ENCODE measurements around the gene RNF167. TPM values are rescaled to one million over a fixed set of nuclear protein-coding genes. Genes with fewer than 3 reads are reported as not detected.
"Not testable (repeated sequence)": the region's sequence is repeated elsewhere in the genome, so short reads cannot be mapped to it uniquely, and the experiment has no call there.

The RNF167 gene
- polyA plus RNA-seq, 1 donor, result 72.7 TPM

DNA sequence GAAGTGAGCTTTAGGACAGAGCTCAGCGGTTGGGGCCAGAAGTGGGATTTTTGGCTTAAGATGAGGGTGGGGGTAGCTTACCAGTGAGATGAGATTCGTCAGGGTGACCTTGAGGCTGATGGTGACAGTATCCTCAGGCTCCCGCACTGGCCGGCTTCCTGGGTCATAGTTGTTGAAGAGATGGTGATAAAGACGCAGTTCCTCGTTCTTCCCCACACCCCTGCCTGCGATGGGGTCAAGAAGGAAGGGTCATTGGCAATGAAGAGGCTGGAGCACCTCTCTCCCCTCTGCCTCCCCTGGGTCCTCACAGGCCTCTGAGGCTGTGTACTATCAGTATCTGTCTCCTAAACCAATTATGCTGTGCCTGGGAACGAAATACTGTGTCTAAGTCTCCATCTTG, 37.5 kb upstream of the RNF167 start:
- no peak for DNase-seq (ENCODE audit: low read depth)

DNA sequence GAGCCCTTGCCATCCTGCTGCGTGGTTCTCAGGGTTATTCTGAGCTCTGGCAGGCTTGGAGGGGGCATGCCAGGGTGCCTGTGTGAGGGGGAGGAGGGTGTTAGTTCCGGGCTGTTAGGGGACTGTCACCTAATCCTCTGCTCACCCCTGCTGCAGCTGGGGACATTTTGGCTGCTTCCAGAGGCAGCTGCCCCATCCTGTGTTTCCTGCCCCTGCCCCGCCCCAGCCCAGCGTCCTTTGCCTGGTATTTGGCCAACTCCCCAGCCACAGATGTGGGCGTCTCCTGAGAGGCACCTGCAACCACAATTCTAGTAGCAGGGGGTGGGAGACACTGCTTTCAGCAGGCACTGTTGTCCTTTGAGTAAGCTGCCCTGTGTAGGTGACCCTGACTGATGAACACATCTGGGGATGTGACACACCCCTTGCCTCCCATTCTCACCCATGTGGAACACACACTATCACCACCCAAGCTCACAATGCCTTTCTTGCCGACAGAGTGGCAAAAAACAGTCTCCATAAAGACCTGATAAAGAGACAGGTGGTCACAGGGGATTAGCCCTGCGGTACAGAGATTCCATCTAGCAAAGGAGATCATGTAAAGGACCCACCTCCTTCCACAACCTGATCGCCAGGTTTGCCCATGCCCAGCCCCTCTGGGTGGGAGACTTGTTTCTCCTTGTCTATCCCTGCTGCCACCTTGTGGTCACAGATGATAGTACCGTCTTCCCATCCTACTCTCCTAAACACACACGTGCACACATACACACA, 36.8 kb upstream of the RNF167 start, which contains the start of gene CHRNE:
TSS of gene CHRNE (minus strand) at position 48 of the 768 bp plus-strand sequence. CDS start at position 13, 35 bp downstream.
- DNase-seq (ENCODE audit: low read depth), result peak; percentile 62

DNA sequence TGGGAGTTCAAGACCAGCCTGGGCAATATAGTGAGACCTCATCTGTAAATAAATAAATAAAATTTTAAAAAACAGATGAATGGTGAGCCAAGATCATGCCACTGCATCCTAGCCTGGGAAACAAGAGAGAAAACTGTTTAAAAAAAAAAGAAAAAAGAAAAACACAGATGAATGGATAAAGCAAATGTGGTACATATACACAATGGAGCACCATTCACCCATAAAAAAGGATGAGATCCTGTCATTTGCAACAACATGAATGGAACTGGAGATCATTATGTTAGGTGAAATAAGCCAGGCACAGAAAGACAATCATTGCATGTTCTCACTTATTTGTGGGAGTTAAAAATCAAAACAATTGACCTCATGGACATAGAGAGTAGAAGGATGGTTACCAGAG, 33.4 kb upstream of the RNF167 start:
- not testable (repeated sequence) for DNase-seq (ENCODE audit: low read depth)

DNA sequence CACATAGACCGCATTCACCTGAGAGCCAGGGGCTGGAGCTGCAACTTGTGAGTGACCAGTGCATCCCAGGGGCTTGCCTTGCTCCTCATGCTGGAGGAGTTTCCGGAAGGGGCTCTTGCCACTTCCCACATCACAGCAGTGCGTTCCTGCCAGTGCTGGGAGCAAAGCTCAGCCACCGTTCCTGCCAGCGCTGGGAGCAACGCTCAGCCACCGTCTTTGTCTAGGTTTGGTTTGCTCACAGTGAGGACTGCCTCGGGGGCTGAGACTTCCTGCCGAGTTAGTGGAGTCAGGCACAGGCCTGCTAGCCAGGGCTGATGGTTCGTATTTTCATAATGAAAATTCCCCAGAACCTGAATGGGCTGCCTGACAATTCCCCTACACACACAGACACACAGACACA, 31.8 kb upstream of the RNF167 start:
- no peak for DNase-seq (ENCODE audit: low read depth)

DNA sequence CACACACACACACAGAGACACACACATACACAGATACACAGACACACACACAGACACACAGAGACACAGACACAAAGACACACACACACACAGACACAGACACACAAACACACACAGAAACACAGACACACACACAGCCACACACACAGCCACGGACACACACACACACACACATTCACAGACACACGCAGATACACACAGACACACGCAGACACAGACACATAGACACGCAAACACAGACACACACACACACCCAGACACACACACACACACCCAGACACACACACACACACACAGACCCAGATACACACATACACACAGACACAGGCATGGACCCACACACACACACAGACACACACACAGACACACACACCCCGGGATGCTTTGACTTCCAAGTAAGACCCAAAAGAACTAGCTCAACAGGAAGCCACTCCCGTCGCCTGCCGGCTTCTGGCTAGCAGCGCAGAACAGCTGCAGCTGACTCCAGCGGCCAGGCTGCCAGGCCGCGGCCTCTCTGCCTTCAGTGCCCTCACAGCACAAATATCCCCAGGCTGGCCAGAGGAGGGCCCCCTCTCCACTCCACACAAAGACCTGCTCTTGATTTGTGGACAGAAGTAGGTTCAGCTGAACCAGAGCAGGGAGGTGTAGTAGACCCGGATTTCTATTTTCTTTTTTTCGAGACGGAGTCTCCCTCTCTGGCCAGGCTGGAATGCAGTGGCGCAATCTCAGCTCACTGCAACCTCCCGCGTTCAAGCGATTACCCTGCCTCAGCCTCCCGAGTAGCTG, 31.2 kb upstream of the RNF167 start:
- peak; percentile 76 for DNase-seq (ENCODE audit: low read depth)

DNA sequence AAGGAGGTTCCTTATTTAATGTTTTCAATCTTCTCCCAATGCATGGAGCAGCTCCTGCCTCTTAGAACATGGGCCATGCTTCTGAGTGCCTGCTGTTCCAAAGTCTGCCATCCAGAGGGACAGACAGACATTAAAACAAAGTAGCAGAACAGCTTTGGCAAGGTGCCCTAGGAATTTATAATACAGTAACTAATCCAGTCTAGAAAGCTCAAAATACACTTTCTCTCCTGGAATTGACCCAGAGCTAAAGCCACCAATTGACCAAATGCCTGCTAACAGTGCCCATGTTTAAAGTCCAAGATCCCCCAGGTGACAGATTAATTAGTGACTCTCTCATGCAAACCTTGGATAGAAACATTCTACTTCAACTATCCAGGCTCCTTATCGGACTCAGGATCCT, 26.1 kb upstream of the RNF167 start:
- no peak for DNase-seq (ENCODE audit: low read depth)

DNA sequence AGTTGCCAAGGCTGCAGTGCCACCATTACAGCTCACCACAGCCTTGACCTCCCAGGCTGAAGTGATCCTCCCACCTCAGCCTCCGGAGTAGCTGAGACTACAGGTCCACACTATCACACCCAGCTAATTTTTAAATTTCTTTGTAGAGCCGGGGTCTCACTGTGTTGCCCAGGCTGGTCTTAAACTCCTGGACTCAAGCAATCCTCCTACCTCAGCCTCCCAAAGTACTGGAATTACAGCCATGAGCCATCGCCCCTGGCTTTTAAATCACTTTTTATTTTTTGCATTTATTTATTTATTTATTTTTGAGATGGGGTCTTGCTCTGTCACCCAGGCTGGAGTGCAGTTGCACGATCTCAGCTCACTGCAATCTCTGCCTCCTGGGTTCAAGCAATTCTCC, 25.5 kb upstream of the RNF167 start:
- not testable (repeated sequence) for DNase-seq (ENCODE audit: low read depth)

DNA sequence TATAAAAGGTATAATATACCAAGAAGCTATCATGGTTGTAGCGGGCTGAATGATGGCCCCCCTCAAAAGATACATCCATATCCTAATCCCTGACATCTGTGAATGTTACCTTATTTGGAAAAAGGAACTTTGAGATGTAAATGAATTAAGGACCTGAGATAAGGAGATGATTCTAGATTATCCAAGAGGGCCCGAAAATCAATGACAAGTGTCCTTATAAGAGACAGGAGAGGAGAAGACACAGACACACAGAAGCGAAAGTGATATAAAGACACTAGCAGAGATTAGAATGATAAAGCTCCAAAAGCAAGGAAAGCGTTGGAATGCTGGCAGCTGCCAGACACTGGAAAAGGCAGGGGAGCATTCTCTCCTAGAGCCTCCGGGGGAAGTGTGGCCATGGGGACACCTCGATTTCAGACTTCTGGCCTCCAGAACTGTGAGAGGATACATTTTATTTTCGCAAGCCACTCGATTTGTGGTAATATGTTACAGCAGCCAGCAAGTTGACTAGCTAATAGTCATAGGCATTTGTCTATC, 20.5 kb upstream of the RNF167 start:
- no peak for DNase-seq (ENCODE audit: low read depth)

DNA sequence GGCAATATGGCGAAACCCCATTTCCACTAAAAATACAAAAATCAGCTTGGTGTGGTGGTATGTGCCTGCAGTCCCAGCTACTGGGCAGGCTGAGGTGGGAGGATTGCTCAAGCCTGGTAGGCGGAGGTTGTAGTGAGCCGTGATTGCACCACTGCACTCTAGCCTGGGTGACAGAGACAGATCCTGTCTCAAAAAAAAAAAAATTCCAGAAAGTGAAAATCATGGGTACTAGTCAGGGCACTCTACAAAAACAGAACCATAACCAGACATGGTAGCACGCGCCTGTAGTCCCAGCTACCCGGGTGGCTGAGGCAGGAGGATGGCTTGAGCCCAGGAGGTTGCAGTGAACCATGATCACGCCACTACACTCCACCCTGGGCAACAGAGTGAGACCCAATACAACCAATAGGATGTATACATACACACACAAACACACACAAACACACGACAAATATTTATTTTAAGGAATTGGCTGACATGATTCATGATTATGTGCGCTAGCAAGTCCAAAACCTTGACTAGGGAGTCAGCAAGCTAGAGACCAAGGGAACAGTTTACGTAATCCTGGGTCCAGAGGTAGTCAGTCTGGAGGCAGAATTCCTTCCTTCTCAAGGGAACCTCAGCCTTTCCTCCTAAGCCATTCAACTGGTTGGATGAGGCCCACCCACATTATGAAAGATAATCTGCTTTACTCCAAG, 19.6 kb upstream of the RNF167 start:
- DNase-seq (ENCODE audit: low read depth), result no peak

DNA sequence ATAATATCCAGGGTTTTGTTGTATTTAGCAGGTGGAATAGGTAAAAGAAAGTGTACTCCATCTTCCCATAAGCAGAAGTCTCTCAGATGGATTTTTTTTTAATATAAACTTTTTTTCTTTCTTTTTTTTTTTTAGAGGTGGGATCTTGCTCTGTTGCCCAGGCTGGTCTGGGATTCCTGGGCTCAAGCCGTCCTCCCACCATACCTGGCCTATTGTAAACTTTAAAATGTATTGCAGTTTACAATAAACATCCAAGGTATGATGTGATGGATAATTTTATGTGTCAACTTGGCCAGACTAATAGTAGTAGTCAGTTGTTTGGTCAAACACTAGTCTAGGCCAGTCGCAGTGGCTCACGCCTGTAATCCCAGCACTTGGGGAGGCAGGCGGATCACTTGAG, 18.7 kb upstream of the RNF167 start:
- DNase-seq (ENCODE audit: low read depth), result no peak

DNA sequence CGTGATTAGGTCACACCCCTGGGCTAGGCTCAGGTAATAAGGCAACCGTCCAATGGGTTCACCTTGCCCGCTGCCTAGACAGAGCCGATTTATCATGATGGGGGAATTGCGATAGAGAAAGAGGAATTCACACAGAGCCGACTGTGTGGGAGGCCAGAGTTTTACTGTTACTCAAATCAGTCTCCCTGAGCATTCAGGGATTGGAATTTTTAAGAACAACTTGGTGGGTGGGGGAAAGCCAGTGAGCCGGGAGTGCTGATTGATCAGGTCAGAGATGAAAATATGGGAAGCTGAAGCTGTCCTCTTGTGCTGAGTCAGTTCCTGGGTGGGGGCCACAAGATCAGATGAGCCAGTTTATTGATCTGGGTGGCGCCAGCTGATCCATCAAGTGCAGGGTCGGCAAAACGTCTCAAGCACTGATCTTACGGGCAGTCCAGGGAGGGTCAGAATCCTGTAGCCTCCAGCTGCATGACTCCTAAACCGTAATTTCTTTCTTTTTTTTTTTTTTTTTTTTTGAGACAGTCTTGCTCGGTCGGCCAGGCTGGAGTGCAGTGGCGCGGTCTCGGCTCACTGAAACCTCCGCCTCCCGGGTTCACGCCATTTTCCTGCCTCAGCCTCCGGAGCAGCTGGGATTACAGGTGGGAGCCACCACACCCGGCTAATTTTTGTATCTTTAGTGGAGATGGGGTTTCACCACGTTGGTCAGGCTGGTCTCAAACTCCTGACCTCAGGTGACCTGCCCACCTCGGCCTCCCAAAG, 13.3 kb upstream of the RNF167 start:
- not testable (repeated sequence) for DNase-seq (ENCODE audit: low read depth)

DNA sequence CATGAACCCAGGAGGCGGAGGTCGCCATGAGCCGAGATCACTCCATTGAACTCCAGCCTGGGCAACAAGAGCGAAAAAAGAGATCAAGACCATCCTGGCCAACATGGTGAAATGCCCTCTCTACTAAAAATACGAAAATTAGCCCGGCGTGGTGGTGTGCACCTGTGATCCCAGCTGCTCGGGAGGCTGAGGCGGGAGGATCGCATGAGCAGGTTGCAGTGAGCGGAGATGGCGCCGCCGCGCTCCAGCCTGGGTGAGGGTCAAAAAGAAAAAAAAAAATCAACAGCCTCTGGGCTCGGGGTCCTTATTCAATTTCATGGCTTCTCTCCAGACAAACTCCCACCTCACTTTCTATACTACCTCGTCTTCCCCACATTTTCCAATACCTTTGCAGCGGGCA, 11.2 kb upstream of the RNF167 start:
- DNase-seq (ENCODE audit: low read depth), result no peak

DNA sequence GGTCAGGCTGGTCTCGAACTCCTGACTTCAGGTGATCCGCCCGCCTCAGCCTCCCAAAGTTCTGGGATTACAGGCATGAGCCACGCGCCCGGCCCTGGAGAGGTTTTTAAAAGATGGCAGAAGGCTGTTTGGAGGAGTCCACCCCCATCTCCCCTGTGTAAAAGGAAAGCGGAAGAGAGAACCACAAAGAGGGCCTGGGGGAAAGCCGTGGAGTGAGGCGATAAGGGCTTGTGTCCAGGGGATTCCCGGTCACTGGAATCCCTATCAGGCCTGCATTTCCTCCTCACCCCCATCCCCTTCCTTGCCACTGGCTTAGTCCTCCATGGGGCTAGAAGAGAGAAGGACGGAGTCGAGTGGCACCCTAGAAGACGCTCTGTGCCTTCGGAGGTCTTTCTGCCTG, 8.1 kb upstream of the RNF167 start, which contains the start of gene GP1BA:
TSS of gene GP1BA (plus strand) at position 315 of the 400 bp plus-strand sequence. CDS start 328 bp downstream, outside the sequence.
- no peak for DNase-seq (ENCODE audit: low read depth)

DNA sequence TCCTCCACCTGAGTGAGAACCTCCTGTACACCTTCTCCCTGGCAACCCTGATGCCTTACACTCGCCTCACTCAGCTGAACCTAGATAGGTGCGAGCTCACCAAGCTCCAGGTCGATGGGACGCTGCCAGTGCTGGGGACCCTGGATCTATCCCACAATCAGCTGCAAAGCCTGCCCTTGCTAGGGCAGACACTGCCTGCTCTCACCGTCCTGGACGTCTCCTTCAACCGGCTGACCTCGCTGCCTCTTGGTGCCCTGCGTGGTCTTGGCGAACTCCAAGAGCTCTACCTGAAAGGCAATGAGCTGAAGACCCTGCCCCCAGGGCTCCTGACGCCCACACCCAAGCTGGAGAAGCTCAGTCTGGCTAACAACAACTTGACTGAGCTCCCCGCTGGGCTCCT, 7.3 kb upstream of the RNF167 start:
- no peak for DNase-seq (ENCODE audit: low read depth)

DNA sequence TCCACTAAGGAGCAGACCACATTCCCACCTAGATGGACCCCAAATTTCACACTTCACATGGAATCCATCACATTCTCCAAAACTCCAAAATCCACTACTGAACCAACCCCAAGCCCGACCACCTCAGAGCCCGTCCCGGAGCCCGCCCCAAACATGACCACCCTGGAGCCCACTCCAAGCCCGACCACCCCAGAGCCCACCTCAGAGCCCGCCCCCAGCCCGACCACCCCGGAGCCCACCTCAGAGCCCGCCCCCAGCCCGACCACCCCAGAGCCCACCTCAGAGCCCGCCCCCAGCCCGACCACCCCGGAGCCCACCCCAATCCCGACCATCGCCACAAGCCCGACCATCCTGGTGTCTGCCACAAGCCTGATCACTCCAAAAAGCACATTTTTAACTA, 6.4 kb upstream of the RNF167 start:
- no peak for DNase-seq (ENCODE audit: low read depth)

DNA sequence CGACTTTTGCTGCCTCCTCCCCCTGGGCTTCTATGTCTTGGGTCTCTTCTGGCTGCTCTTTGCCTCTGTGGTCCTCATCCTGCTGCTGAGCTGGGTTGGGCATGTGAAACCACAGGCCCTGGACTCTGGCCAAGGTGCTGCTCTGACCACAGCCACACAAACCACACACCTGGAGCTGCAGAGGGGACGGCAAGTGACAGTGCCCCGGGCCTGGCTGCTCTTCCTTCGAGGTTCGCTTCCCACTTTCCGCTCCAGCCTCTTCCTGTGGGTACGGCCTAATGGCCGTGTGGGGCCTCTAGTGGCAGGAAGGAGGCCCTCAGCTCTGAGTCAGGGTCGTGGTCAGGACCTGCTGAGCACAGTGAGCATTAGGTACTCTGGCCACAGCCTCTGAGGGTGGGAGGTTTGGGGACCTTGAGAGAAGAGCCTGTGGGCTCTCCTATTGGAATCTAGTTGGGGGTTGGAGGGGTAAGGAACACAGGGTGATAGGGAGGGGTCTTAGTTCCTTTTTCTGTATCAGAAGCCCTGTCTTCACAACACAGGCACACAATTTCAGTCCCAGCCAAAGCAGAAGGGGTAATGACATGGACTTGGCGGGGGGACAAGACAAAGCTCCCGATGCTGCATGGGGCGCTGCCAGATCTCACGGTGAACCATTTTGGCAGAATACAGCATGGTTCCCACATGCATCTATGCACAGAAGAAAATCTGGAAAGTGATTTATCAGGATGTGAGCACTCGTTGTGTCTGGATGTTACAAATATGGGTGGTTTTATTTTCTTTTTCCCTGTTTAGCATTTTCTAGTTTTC, 5.7 kb upstream of the RNF167 start:
- no peak for DNase-seq (ENCODE audit: low read depth)

DNA sequence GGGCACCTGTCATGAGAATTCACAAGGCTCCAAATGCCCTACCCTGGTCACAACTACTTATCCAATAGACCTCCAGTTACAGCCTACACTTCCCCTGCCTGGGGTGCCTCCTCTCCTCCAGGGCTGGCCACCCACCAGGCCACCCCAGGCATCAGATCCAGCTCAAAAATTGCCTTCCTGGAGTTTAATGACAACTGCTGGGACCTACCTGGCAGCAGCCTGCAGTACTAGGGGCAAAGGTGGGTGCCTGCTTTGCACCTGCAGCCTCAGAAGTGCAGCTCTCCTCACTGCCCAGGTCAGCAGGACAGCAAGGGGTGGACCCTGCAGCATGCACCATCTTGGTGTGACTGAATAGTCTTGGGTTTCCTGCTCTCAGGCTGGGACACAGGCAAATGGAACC, 4.4 kb upstream of the RNF167 start:
- DNase-seq (ENCODE audit: low read depth), result no peak

DNA sequence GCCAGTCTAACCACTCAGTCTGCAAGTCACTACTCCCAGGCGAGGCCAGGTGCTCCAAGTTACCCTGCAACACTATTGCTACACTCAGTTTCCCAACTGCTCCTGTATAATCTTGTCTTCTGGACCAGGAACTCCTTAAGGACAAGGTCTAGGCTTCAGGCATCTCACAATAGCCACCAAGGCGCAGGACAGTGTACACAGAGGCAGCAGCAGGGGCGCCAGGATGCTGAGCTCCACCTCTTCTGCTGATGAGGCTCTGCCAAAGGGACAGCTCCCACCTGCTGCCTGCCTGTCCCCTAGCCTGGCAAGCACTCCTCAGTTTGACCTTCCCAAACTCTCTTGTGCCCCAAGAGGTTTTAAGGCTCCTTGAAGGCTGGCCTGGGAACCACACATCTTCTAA, 3.6 kb upstream of the RNF167 start:
- no peak for DNase-seq (ENCODE audit: low read depth)

DNA sequence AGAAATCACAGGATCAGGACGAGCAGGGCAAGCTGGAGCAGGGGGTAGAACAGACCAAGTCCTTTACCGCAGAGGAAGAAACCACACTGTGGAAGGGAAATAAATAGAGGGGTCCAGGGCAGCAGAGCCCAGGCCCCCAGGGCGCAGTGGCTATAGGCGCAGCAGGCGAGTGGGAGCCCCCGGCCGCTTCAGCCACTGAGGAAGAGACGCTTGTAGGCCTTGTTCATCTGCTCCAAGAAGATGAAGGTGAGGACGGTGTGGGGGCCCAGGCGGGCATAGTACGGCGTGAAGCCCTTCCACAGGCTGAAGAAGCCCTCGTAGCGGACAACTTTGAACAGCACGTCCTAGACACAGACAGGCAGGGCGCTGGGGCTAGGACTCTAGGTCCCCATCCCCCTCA, 2.5 kb upstream of the RNF167 start:
- DNase-seq (ENCODE audit: low read depth), result no peak

DNA sequence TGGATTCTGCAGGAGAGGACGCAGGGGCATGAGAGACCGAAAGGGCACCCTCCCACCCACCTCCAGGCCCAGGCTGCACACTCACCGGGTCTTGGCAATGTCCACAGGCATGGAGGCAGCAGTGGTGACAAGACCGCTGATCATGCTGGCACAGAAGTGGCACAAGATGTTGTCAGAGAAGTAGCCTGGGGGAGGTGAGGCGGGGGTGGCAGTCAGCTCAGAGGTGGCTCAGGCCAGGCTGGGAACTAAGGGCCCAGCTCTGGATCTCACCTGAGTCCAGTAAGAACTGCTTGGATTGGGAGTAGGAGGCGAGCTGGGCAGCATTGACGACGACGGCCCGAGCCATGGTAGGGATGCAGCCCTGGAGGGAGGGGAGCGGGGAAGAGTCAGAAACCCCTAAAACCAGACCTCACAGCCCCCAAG, 2.0 kb upstream of the RNF167 start:
- DNase-seq (ENCODE audit: low read depth), result no peak

Data from forelimb muscle (tissue), 1 donor.